Measurements from ENCODE around the gene MT1H.

GRCh38 chr16:56709443-56710040 lies 39.9 kb downstream of the MT1H start:
- TF ChIP-seq CTCF (IDR thresholded peaks at IDR 0.05; ENCODE audit: low read length): no peak
- TF ChIP-seq EZH2 (optimal IDR thresholded peaks at IDR 0.05; ENCODE audit: low read depth, low read length): no peak
- TF ChIP-seq EZH2phosphoT487 (IDR thresholded peaks at IDR 0.05; ENCODE audit: low read length): no peak
